NCI-H460 (cell line): Measurements from ENCODE around the gene LCORL. TPM values are rescaled to one million over a fixed set of nuclear protein-coding genes. Genes with fewer than 3 reads are reported as not detected.
"Not testable (repeated sequence)": the region's sequence is repeated elsewhere in the genome, so short reads cannot be mapped to it uniquely, and the experiment has no call there.

Experiments
- DNase-seq: peaks from one replicate; pipeline ENCODE4 v3.0.0-alpha.2; 2016; ENCODE audit warnings: low read depth; ENCODE audit errors: extremely low read depth
- total RNA-seq: library from RNA; depleted of rRNA; stranded (reverse); fragments of >200 nt; shearing (Covaris generic); gene quantifications from 2 replicates; pipeline ENCODE4 v1.2.3, GENCODE V29; 2014

The LCORL gene
- total RNA-seq, 1 experiment from 2014 or later, result 16.7 TPM

DNA sequence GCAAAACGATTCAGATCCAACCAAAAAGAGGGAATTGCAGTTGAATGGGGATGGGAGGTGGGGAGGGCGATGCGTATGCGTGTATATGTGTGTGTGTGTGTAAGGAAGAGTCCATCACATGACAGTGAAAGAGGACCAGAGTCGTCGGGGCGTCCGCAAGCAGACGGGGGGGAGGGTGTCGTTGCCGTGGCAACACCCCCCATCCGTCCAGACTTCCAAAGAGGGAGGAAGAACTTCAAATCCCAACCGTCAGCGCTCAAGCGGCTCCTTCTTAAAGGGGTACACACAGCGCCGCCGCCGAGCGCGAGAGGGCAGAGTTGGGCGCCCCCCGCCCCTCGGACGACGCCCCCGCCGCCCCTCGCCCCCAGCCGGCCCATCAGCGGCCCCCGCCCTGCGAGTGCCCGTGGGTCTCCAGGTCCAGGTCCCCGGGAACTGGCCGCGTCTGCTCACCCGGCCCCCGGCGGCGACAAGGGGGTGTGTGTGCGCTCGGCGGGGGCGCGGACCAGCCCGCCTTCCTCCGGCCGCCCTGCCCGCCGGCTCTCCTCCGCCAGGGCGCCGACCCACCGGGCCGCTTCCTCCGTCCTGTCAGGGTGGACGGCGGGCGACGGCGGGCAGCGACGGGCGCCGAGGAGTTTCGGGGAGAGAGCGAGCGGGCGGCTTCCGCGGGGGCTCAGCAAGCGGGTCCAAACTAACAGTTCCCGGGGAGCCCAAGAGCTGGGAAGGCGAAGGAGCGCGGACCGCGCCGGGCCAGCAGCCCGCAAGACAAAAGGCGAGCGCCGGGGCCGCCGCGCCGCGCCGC, 685 bp downstream of the LCORL start:
- peak; percentile 38 for DNase-seq

DNA sequence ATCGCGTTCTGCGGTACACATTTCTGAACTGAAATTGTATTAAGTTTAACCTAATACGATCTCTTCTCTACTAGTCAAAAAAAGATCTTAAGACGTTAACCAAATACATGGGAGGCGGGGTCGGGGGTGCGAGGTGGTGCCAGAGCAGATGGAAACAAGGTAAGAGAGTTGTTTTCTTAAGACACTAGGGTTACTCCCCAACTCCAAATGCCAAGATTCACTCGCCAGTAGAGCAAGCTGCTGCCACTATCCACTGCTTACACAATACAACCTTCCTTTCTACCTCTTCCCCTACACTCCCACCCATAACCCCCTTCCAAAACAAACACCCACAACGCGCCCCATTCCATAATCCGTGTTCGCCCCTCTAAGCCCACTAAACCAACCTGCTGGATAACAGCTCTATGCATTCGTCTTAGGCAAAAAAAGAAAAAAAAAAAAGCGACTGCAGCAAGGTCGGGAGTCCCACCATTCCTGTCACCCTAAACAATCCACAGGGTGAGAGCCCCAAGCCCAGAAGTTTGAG, 1.3 kb downstream of the LCORL start:
- DNase-seq, result no peak

DNA sequence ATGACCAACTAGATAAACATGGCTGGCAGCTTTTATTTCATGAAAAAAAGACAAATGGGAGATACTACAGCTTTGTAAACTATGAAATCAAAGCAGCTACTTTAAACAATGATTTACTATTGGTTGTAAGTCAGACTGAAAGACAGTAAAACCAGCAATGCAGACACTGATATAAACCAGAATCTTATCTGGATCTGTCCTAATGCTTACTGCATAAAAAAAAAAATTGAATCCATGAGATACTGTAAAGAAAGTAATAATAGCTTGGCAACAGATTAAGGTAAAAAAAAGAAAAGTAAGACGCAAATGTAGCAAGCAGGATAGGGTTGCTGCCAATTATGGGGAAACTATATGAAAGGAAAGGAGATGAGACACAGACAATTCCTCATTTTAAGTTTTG, 7.3 kb downstream of the LCORL start:
- no peak for DNase-seq

DNA sequence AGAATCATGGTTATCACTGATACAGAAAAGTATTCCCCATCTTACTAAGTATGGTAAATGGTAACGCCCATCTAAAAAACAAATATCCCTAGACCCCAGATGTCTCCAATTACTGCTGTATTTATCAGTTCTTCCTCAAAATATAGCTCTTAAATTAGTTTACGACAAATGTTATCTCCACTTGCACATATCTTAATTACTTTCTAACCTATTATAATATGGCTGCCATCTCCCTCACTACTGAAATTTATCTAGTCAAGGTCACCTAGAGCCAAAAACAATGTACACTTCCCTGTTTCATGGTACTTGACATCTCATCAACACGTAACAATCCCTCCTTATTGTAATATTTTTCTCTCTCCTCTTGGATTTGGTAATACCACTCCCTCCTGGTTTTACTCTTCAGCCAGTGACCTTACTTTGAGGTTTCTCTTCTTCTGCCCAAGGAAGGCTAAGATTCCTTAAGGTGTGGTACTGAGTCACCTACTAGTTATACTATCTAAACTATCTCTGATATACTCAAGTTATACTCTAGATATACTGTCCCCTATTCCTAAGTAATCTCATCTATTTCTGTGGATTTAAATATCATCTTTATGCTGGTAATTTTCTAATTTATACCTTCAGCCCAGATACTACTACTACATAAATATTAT, 8.6 kb downstream of the LCORL start:
- no peak for DNase-seq

- no peak for DNase-seq
Measured at GRCh38 chr4:18012134-18012806, 9.3 kb downstream of the LCORL start.

- DNase-seq, result no peak
Measured at GRCh38 chr4:18007625-18008024, 13.9 kb downstream of the LCORL start.

DNA sequence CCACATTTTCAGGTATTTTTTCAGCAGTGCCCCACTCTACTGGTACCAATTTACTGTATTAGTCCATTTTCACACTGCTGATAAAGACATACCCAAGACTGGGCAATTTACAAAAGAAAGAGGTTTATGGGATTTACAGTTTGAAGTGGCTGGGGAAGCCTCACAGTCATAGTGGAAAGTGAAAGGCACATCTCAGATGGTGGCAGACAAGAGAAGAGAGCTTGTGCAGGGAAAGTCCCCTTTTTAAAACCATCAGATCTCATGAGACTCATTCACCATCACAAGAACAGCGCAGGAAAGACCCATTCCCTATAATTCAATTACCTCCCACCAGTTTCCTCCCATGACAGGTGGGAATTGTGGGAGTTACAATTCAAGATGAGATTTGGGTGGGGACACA, 15.1 kb downstream of the LCORL start:
- DNase-seq, result not testable (repeated sequence)

DNA sequence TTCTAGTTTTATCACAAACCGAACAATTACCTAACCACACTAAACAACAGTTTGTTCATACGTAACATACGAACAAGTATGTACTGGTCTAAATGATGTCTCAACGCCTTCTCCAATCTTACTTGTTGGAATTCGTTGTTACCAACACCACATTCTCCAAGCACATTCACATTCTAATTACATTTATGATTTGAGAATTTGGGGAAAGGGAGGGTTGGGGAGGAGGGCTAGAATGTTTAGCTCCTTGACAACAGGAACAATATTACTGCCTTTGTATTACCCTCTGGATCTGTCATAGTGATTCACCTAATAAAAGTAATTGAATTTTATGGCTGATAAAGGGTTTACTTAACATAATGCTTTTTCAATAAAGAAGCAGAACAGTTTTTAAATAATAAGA, 24.4 kb downstream of the LCORL start:
- DNase-seq, result no peak

DNA sequence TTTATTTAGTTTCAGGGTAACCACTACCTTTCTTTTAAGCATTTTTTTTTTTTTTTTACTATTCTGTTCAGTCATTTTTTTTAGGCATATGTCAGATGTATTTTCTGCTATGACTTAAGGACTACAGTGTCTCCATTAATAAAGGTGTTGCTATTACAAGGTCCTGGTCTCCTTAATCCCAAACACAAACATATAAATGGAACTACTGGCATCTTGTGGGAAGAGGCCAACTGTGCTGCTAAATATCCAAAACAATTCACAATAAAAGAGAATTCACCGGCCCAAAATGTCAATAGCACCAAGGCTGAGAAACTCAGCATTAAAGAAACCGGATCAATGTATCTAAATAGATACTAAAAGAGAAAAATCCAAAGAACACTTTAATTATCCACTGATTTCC, 26.4 kb downstream of the LCORL start:
- DNase-seq, result no peak

- DNase-seq, result no peak
Measured at GRCh38 chr4:17985832-17986231, 35.7 kb downstream of the LCORL start.

DNA sequence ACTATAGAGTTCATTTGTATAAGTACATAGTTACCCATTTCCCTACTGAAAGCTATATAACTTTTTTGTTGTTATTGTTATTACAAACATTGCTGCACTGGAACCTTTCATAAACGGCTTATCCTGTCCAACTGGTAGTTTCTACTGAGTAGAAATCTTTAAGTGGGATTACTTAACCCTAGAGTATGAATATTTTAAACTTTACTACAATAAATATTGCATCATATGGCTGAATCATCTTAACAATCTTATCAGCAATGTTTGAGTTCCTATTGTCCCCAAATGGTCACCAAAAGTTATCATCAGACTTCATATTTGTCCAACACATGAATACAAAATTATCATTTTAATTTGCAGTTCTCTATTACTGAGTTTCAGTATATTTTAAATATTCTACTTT, 40.5 kb downstream of the LCORL start:
- DNase-seq, result no peak

- no peak for DNase-seq
Measured at GRCh38 chr4:17968721-17969120, 52.8 kb downstream of the LCORL start.

- no peak for DNase-seq
Measured at GRCh38 chr4:17967078-17967477, 54.5 kb downstream of the LCORL start.

GRCh38 chr4:17966312-17966711, 55.2 kb downstream of the LCORL start:
- no peak for DNase-seq

GRCh38 chr4:17964576-17964975, 57.0 kb downstream of the LCORL start:
- DNase-seq, result no peak

DNA sequence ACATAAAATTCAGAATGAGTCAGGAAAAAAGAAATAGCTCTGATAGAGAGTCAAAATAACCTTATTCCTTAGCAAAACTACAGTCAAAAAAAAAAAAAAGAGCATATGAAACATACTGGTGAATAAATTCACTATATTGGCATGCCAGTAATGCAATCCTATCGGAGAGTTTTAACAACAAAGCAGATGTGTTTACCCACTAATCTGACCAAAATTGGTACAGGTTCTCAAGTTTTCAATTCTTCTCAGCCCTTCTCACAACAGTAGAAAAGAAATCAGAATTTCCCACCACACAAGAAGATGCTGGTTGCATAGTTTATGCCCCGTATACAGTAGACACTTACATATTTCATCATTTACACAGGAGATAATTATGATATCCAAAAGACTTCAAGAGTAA, 59.4 kb downstream of the LCORL start:
- no peak for DNase-seq

DNA sequence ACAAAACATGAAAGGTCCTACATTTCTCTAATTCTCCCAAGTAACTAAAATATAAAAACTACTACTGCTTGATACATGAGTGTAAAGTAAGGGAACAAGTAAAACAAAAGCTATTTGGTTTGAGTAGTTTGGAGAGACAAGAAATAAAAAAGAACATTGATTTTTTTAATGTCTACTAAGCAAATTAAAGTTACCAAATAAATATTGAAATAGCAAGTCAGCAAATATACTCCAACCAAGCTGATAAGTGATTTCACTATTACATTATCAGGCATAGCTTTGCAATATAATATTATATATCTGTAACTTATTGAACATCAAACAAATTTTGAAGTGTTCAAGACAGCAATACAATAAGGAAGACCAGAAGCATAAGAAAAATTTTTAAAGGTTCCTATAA, 60.3 kb downstream of the LCORL start:
- no peak for DNase-seq

- no peak for DNase-seq
Measured at GRCh38 chr4:17958181-17958580, 63.4 kb downstream of the LCORL start.

DNA sequence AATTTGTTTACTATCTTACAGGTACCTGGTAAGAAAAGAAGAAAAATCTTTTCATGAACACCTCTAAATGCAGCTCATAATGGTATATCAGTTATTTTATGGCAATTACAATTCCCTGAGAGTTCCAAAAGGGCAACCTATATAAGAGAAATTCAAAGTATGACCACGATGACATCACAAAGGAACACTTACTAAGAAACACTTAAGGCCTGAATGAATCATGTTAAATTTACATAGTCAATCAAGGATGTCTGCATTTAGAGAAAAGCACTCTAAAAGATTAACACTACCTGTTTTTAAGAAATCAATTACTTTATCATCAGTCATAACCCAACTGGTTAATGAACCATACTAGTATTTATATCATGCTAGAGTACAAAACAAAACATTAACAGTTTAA, 63.9 kb downstream of the LCORL start:
- DNase-seq, result no peak

GRCh38 chr4:17956245-17956644, 65.3 kb downstream of the LCORL start:
- no peak for DNase-seq

DNA sequence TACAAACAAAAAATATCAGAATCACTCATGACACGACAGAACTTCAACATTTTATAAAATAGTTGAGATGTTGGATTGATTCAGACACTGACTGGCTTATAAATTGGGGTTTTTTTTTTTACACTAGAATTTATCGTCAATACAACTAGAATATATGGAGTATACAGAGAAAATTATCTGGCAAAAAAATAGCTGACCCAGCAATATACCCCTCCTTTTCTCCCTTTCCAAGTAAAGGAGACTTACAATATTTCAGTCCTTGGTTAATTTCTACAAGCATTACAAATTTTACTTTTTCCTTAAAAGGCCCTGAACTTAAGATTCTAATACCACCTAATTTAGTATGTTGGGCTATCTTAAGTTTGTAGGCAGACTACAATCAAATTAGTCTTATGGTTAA, 76.3 kb downstream of the LCORL start:
- no peak for DNase-seq

DNA sequence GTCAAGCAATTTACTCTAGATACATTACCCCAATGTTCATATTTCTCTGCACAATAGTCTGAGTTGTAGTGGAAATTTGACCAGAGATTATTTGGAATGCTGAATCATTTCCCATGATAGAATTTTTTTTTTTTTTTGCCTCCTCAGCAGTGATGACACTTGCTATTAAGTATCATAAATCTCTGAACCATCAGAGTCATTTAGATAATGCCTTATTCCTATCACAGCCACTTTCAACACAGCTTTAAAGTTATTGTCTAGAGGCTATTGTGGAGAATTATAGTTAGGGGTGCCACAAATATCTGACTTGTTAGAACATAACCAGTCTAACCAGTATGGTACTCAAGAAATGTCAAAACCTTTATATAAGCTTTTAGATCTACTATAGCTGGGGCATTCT, 79.8 kb downstream of the LCORL start:
- DNase-seq, result no peak
